Neural progenitor cell (in vitro differentiated cells): ENCODE results near the gene TRIO. TPM values are rescaled to one million over a fixed set of nuclear protein-coding genes. Genes with fewer than 3 reads are reported as not detected.

ENCODE experiments used
- DNase-seq: peaks from one replicate; pipeline ENCODE4 v3.0.0-alpha.2; 2016; ENCODE audit warnings: low spot score
- H2AFZ ChIP-seq: fragments of 200-600 bp; sonication (generic); replicated peaks from 2 replicates; pipeline ENCODE4 v1.6.1; 2016; ENCODE audit warnings: antibody characterized with exemption
- H3F3A ChIP-seq: fragments of 200-600 bp; sonication (generic); 2 replicates; pipeline ENCODE4 v1.6.1; 2016; ENCODE audit warnings: antibody characterized with exemption, low read depth
- H3K27ac ChIP-seq: fragments of 200-600 bp; sonication (generic); 2 replicates; pipeline ENCODE4 v1.5.1; 2016; ENCODE audit warnings: mild to moderate bottlenecking
- H3K27me3 ChIP-seq: fragments of 200-600 bp; sonication (generic); 2 replicates; pipeline ENCODE4 v1.6.1; 2016; ENCODE audit warnings: mild to moderate bottlenecking, moderate library complexity
- H3K36me3 ChIP-seq: fragments of 200-600 bp; sonication (generic); 2 replicates; pipeline ENCODE4 v1.5.1; 2016
- H3K4me1 ChIP-seq: fragments of 200-600 bp; sonication (generic); 2 replicates; pipeline ENCODE4 v1.6.1; 2016; ENCODE audit warnings: mixed run types
- H3K4me2 ChIP-seq: fragments of 200-600 bp; sonication (generic); 2 replicates; pipeline ENCODE4 v1.6.1; 2016
- H3K4me3 ChIP-seq: fragments of 200-600 bp; sonication (generic); 2 replicates; pipeline ENCODE4 v1.5.1; 2016
- H3K79me2 ChIP-seq: fragments of 200-600 bp; sonication (generic); 2 replicates; pipeline ENCODE4 v1.6.1; 2016; ENCODE audit warnings: low read depth
- H3K9ac ChIP-seq: fragments of 200-600 bp; sonication (generic); 2 replicates; pipeline ENCODE4 v1.6.1; 2016
- H3K9me3 ChIP-seq: fragments of 200-600 bp; sonication (generic); 2 replicates; pipeline ENCODE4 v1.5.1; 2016; ENCODE audit warnings: low read depth
- H4K20me1 ChIP-seq: fragments of 200-600 bp; sonication (generic); 2 replicates; pipeline ENCODE4 v1.6.1; 2016; ENCODE audit warnings: low read depth
- H3K27ac Mint-ChIP-seq: 3 replicates; pipeline ENCODE4 v1.8.0; 2021; ENCODE audit warnings: mixed read lengths
- H3K27me3 Mint-ChIP-seq: 2 replicates; pipeline ENCODE4 v1.8.0; 2022; ENCODE audit warnings: low read depth, mild to moderate bottlenecking, inconsistent platforms, moderate library complexity, mixed read lengths; ENCODE audit not compliant: insufficient read depth
- H3K36me3 Mint-ChIP-seq: 3 replicates; pipeline ENCODE4 v1.8.0; 2021; ENCODE audit warnings: mixed read lengths
- H3K4me1 Mint-ChIP-seq: 3 replicates; pipeline ENCODE4 v1.8.0; 2021; ENCODE audit warnings: mixed read lengths
- H3K4me3 Mint-ChIP-seq: 3 replicates; pipeline ENCODE4 v1.8.0; 2021; ENCODE audit warnings: mild to moderate bottlenecking, moderate library complexity, mixed read lengths
- H3K9me3 Mint-ChIP-seq: 3 replicates; pipeline ENCODE4 v1.8.0; 2020; ENCODE audit warnings: mixed read lengths
- EZH2 ChIP-seq: fragments of 200-600 bp; sonication (generic); IDR thresholded peaks from 2 replicates; pipeline ENCODE4 v1.6.1; 2017; ENCODE audit warnings: antibody characterized with exemption, mild to moderate bottlenecking, moderate library complexity
- EZH2phosphoT487 ChIP-seq: fragments of 200-600 bp; sonication (generic); IDR thresholded peaks from 2 replicates; pipeline ENCODE4 v1.6.1; 2017; ENCODE audit warnings: antibody characterized with exemption
- total RNA-seq: library from RNA; depleted of rRNA; stranded (reverse); fragments of >200 nt; gene quantifications from 2 replicates; pipeline ENCODE4 v1.2.3, GENCODE V29; 2015; ENCODE audit warnings: low replicate concordance
- TF ChIP-seq, protein P1 (sequence below): fragments of 200-600 bp; sonication (generic); IDR thresholded peaks from 2 replicates; pipeline ENCODE4 v1.5.1; 2017; ENCODE audit warnings: antibody characterized with exemption, mild to moderate bottlenecking

TRIO gene
- total RNA-seq, 1 donor from 2014 or later = 84.7 TPM

DNA sequence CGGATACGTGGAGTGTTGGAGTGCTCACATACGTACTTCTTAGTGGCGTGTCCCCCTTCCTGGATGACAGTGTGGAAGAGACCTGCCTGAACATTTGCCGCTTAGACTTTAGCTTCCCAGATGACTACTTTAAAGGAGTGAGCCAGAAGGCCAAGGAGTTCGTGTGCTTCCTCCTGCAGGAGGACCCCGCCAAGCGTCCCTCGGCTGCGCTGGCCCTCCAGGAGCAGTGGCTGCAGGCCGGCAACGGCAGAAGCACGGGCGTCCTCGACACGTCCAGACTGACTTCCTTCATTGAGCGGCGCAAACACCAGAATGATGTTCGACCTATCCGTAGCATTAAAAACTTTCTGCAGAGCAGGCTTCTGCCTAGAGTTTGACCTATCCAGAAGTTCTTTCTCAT is 364.9 kb downstream of the TRIO start:
- H3K4me2 ChIP-seq = no peak overlapping the region
- H3K79me2 ChIP-seq = no peaks in the 10 kb centered on the region
- TF ChIP-seq, protein P1, sequence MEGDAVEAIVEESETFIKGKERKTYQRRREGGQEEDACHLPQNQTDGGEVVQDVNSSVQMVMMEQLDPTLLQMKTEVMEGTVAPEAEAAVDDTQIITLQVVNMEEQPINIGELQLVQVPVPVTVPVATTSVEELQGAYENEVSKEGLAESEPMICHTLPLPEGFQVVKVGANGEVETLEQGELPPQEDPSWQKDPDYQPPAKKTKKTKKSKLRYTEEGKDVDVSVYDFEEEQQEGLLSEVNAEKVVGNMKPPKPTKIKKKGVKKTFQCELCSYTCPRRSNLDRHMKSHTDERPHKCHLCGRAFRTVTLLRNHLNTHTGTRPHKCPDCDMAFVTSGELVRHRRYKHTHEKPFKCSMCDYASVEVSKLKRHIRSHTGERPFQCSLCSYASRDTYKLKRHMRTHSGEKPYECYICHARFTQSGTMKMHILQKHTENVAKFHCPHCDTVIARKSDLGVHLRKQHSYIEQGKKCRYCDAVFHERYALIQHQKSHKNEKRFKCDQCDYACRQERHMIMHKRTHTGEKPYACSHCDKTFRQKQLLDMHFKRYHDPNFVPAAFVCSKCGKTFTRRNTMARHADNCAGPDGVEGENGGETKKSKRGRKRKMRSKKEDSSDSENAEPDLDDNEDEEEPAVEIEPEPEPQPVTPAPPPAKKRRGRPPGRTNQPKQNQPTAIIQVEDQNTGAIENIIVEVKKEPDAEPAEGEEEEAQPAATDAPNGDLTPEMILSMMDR = no peak
- no peak for TF ChIP-seq EZH2
- no peak for TF ChIP-seq EZH2phosphoT487
- no peaks in the 10 kb centered on the region for H3F3A ChIP-seq
- H3K9ac ChIP-seq = no peak overlapping the region
- H3K36me3 ChIP-seq = no peaks in the 10 kb centered on the region
- Mint-ChIP-seq H3K27me3 (peaks cover 7% of the 10 kb centered on the region), H3K4me1 (peaks cover 3% of the 10 kb centered on the region), H3K36me3 (peaks cover 23% of the 10 kb centered on the region), H3K4me3 (no peak overlapping the region), H3K9me3 (no peaks in the 10 kb centered on the region), H3K27ac (no peak overlapping the region)
- no peak overlapping the region for H3K27ac ChIP-seq
- H3K4me3 ChIP-seq = no peak overlapping the region
- no peak overlapping the region for H2AFZ ChIP-seq
- no peaks in the 10 kb centered on the region for H3K9me3 ChIP-seq
- no peak for DNase-seq
- no peaks in the 10 kb centered on the region for H4K20me1 ChIP-seq
- H3K4me1 ChIP-seq = no peaks in the 10 kb centered on the region
- no peaks in the 10 kb centered on the region for H3K27me3 ChIP-seq

DNA sequence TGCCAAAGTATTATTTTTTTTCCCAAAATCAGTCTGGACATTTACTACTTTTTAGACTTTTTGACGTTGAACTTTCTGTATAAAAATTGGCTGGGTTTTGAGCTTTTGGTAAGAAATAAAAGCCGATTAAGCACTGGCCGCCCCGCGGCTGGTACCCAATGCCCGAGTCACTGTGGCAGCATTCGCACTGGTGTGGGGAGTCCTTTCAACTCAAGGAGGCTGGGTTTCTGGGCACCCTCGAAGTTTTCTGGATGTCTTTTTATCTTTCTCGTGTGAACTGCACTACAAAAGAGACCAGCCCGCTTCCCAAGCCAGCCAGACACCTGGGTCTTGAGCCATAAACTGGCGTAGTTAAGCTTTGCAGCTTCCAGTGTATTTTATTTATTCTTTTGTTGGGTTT is 366.4 kb downstream of the TRIO start:
- Histone ChIP-seq H2AFZ (no peak overlapping the region), H3K79me2 (no peaks in the 10 kb centered on the region), H3K36me3 (no peaks in the 10 kb centered on the region), H3K9me3 (no peaks in the 10 kb centered on the region), H4K20me1 (no peaks in the 10 kb centered on the region), H3K9ac (no peak overlapping the region), H3K27me3 (no peaks in the 10 kb centered on the region), H3K4me1 (no peaks in the 10 kb centered on the region), H3K4me3 (no peak overlapping the region), H3K4me2 (no peak overlapping the region), H3F3A (no peaks in the 10 kb centered on the region), H3K27ac (no peak overlapping the region)
- H3K27ac Mint-ChIP-seq = no peak overlapping the region
- H3K4me1 Mint-ChIP-seq = peaks cover 3% of the 10 kb centered on the region
- no peaks in the 10 kb centered on the region for H3K9me3 Mint-ChIP-seq
- no peak overlapping the region for H3K4me3 Mint-ChIP-seq
- TF ChIP-seq EZH2phosphoT487 (no peak), EZH2 (no peak)
- TF ChIP-seq, protein P1 = no peak
- H3K36me3 Mint-ChIP-seq = peaks cover 20% of the 10 kb centered on the region
- peaks cover 7% of the 10 kb centered on the region for H3K27me3 Mint-ChIP-seq
- DNase-seq = no peak

DNA sequence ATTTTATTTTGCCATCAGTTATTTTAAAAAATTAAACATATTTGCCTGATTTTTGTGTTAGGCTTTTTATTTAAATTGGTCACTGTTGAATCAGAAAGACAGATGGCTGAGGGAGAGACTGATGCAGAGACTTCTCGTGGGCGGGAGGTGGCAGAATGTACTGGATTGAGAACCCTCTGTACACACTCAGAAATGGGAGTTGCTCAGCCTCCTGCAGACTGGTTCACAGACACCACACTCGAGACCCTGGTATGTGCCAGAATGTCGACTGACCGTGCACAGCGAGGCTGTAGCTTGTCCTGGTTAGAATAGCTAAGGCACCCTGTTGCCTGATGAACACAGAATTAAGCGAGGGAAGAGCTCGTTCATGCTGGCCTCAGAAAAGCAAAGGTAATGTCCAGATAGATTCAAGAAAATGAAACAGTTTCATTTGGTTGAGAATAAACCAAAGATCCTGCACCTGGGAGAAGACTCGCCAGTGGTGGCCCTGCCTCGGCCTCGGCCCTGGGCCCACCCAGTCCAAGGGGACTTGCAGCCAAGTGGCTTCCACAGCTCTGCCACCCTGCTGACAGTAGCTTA is 367.1 kb downstream of the TRIO start:
- H3K4me3 ChIP-seq = no peak overlapping the region
- peaks cover 3% of the 10 kb centered on the region for H3K4me1 Mint-ChIP-seq
- no peak for TF ChIP-seq EZH2phosphoT487
- no peak for TF ChIP-seq EZH2
- TF ChIP-seq, protein P1 = no peak
- no peak overlapping the region for H2AFZ ChIP-seq
- H3K27ac Mint-ChIP-seq = peak overlapping the region; percentile 76
- peaks cover 19% of the 10 kb centered on the region for H3K36me3 Mint-ChIP-seq
- H3K27ac ChIP-seq = no peak overlapping the region
- no peak overlapping the region for H3K9ac ChIP-seq
- H3K27me3 ChIP-seq = no peaks in the 10 kb centered on the region
- H3K36me3 ChIP-seq = no peaks in the 10 kb centered on the region
- H3K9me3 ChIP-seq = no peaks in the 10 kb centered on the region
- no peaks in the 10 kb centered on the region for H3K9me3 Mint-ChIP-seq
- no peaks in the 10 kb centered on the region for H3K79me2 ChIP-seq
- H3F3A ChIP-seq = no peaks in the 10 kb centered on the region
- no peak overlapping the region for H3K4me2 ChIP-seq
- peaks cover 7% of the 10 kb centered on the region for H3K27me3 Mint-ChIP-seq
- H4K20me1 ChIP-seq = no peaks in the 10 kb centered on the region
- H3K4me1 ChIP-seq = no peaks in the 10 kb centered on the region
- no peak for DNase-seq
- H3K4me3 Mint-ChIP-seq = no peak overlapping the region
